SK-N-SH treated with all-trans-retinoic acid at 6 μM for 48 hours (cell line): ENCODE data around the gene MGARP.

Source experiments
- CSRNP3 ChIP-seq: fragments of 250-450 bp; sonication (Bioruptor Pico); IDR thresholded peaks from 2 replicates; pipeline ENCODE4 v1.5.1; 2021; ENCODE audit warnings: mild to moderate bottlenecking, moderate library complexity
- ESRRG ChIP-seq: fragments of 250-450 bp; sonication (Bioruptor Pico); IDR thresholded peaks from 2 replicates; pipeline ENCODE4 v1.6.1; 2021; ENCODE audit warnings: mild to moderate bottlenecking
- PATZ1 ChIP-seq: fragments of 250-450 bp; sonication (Bioruptor Pico); IDR thresholded peaks from 2 replicates; pipeline ENCODE4 v1.8.0; 2020; ENCODE audit warnings: mild to moderate bottlenecking, moderate library complexity, borderline replicate concordance
- TCF4 ChIP-seq: fragments of 250-450 bp; sonication (Bioruptor Pico); IDR thresholded peaks from 2 replicates; pipeline ENCODE4 v1.8.0; 2021; ENCODE audit warnings: mild to moderate bottlenecking, moderate library complexity, borderline replicate concordance
- ZC3H10 ChIP-seq: fragments of 250-450 bp; sonication (Bioruptor Pico); IDR thresholded peaks from 2 replicates; pipeline ENCODE4 v1.5.1; 2021; ENCODE audit warnings: mild to moderate bottlenecking, moderate library complexity
- ZFP30 ChIP-seq: fragments of 450-650 bp; formaldehyde crosslinking; IDR thresholded peaks from 2 replicates; pipeline ENCODE4 v1.5.0; 2022; ENCODE audit warnings: mild to moderate bottlenecking, moderate library complexity

- TF ChIP-seq TCF4, result no peak
- TF ChIP-seq ESRRG, result no peak
- no peak for TF ChIP-seq PATZ1
- TF ChIP-seq CSRNP3 (CRISPR knock-in tag), result no peak
- TF ChIP-seq ZFP30, result no peak
- no peak for TF ChIP-seq ZC3H10
These were observed 26.3 kb downstream of the MGARP start for GRCh38 chr4:139253713-139254112.
